Urothelium cell line (cell line): ENCODE measurements around the gene SKA1.
A peak's percentile ranks its signal among the peaks of the same experiment; 100 is the strongest.
"Not testable (repeated sequence)": the region's sequence is repeated elsewhere in the genome, so short reads cannot be mapped to it uniquely, and the experiment has no call there.

Experiments used
- DNase-seq: peaks from one replicate; pipeline ENCODE4 v3.0.0; 2011; ENCODE audit warnings: low spot score, mixed read lengths
- FAIRE-seq: peaks from 2 replicates; lab custom pipeline; 2011; peaks lifted over from hg19 to GRCh38; lab: Jason Lieb, UNC

SKA1 gene

GRCh38 chr18:50393802-50394201 is 19.0 kb downstream of the SKA1 start:
- DNase-seq, result no peak
- FAIRE-seq, result no peak

- DNase-seq (no peak), FAIRE-seq (no peak)
Measured at GRCh38 chr18:50395093-50395492, 20.2 kb downstream of the SKA1 start.

- no peak for FAIRE-seq
- DNase-seq, result no peak
Measured at GRCh38 chr18:50396005-50396660, 21.3 kb downstream of the SKA1 start.

- FAIRE-seq, result no peak
- DNase-seq, result no peak
Measured at GRCh38 chr18:50397023-50397422, 22.2 kb downstream of the SKA1 start.

- FAIRE-seq (no peak), DNase-seq (no peak)
Measured at GRCh38 chr18:50398099-50398498, 23.3 kb downstream of the SKA1 start.

- no peak for DNase-seq
- no peak for FAIRE-seq
Measured at GRCh38 chr18:50398947-50399346, 24.1 kb downstream of the SKA1 start.

- DNase-seq (no peak), FAIRE-seq (no peak)
Measured at GRCh38 chr18:50399582-50399981, 24.7 kb downstream of the SKA1 start.

- FAIRE-seq, DNase-seq: not testable (repeated sequence)
Measured at GRCh38 chr18:50400438-50400837, 25.6 kb downstream of the SKA1 start.

- DNase-seq (no peak), FAIRE-seq (no peak)
Measured at GRCh38 chr18:50401295-50401694, 26.4 kb downstream of the SKA1 start.

- FAIRE-seq (no peak), DNase-seq (peak; percentile 44)
Measured at GRCh38 chr18:50401888-50402287, 27.0 kb downstream of the SKA1 start.

- DNase-seq, FAIRE-seq: not testable (repeated sequence)
Measured at GRCh38 chr18:50404752-50405581, 30.1 kb downstream of the SKA1 start.

- DNase-seq, result no peak
- no peak for FAIRE-seq
Measured at GRCh38 chr18:50405582-50406271, 30.9 kb downstream of the SKA1 start.

GRCh38 chr18:50409236-50409635 is 34.4 kb downstream of the SKA1 start:
- FAIRE-seq (no peak), DNase-seq (no peak)

GRCh38 chr18:50410008-50410407 is 35.2 kb downstream of the SKA1 start:
- DNase-seq, result no peak
- no peak for FAIRE-seq

- FAIRE-seq, result no peak
- DNase-seq, result no peak
Measured at GRCh38 chr18:50410894-50411293, 36.0 kb downstream of the SKA1 start.

GRCh38 chr18:50416832-50417231 is 42.0 kb downstream of the SKA1 start:
- DNase-seq, FAIRE-seq: not testable (repeated sequence)

- FAIRE-seq, DNase-seq: not testable (repeated sequence)
Measured at GRCh38 chr18:50417705-50418104, 42.9 kb downstream of the SKA1 start.

- DNase-seq (no peak), FAIRE-seq (no peak)
Measured at GRCh38 chr18:50418650-50419049, 43.8 kb downstream of the SKA1 start.

GRCh38 chr18:50422286-50422898 is 47.5 kb downstream of the SKA1 start:
- DNase-seq (no peak), FAIRE-seq (no peak)

- DNase-seq (no peak), FAIRE-seq (no peak)
Measured at GRCh38 chr18:50424877-50425690, 50.2 kb downstream of the SKA1 start.
